ENCODE measurements around the gene MYO1G.

MYO1G gene

GRCh38 chr7:44969049-44969700 lies 9.6 kb downstream of the MYO1G start:
- TF ChIP-seq CTCF (IDR thresholded peaks at IDR 0.05; ENCODE audit: insufficient read depth, low read length, poor library complexity, severe bottlenecking): no peak
- DNase-seq (ENCODE audit: extremely low read depth, insufficient read length): no peak
- Histone ChIP-seq H3K36me3 (ENCODE audit: control insufficient read depth, insufficient read depth, low read length) (peaks cover 84% of the 10 kb centered on the region), H3K27me3 (replicated peaks; ENCODE audit: control insufficient read depth, insufficient read depth, low read length) (no peaks in the 10 kb centered on the region), H3K4me3 (replicated peaks; ENCODE audit: low read depth, low read length) (no peak overlapping the region)

GRCh38 chr7:44967571-44968446 lies 11.0 kb downstream of the MYO1G start:
- TF ChIP-seq CTCF (IDR thresholded peaks at IDR 0.05; ENCODE audit: insufficient read depth, low read length, poor library complexity, severe bottlenecking): peak; percentile 22
- Histone ChIP-seq H3K36me3 (ENCODE audit: control insufficient read depth, insufficient read depth, low read length) (peaks cover 75% of the 10 kb centered on the region), H3K27me3 (replicated peaks; ENCODE audit: control insufficient read depth, insufficient read depth, low read length) (no peaks in the 10 kb centered on the region), H3K4me3 (replicated peaks; ENCODE audit: low read depth, low read length) (no peak overlapping the region)
- DNase-seq (ENCODE audit: extremely low read depth, insufficient read length): no peak

GRCh38 chr7:44966731-44967538 lies 11.9 kb downstream of the MYO1G start:
- TF ChIP-seq CTCF (IDR thresholded peaks at IDR 0.05; ENCODE audit: insufficient read depth, low read length, poor library complexity, severe bottlenecking): no peak
- no peaks in the 10 kb centered on the region for H3K27me3 ChIP-seq (replicated peaks; ENCODE audit: control insufficient read depth, insufficient read depth, low read length)
- peaks cover 68% of the 10 kb centered on the region for H3K36me3 ChIP-seq (ENCODE audit: control insufficient read depth, insufficient read depth, low read length)
- DNase-seq (ENCODE audit: extremely low read depth, insufficient read length): no peak
- H3K4me3 ChIP-seq (replicated peaks; ENCODE audit: low read depth, low read length): no peak overlapping the region

GRCh38 chr7:44965937-44966730 lies 12.7 kb downstream of the MYO1G start:
- no peak for TF ChIP-seq CTCF (IDR thresholded peaks at IDR 0.05; ENCODE audit: insufficient read depth, low read length, poor library complexity, severe bottlenecking)
- Histone ChIP-seq H3K36me3 (ENCODE audit: control insufficient read depth, insufficient read depth, low read length) (peaks cover 63% of the 10 kb centered on the region), H3K4me3 (replicated peaks; ENCODE audit: low read depth, low read length) (no peak overlapping the region), H3K27me3 (replicated peaks; ENCODE audit: control insufficient read depth, insufficient read depth, low read length) (no peaks in the 10 kb centered on the region)
- DNase-seq (ENCODE audit: extremely low read depth, insufficient read length): no peak

GRCh38 chr7:44965441-44965903 lies 13.3 kb downstream of the MYO1G start:
- no peak overlapping the region for H3K4me3 ChIP-seq (replicated peaks; ENCODE audit: low read depth, low read length)
- DNase-seq (ENCODE audit: extremely low read depth, insufficient read length): no peak
- H3K36me3 ChIP-seq (ENCODE audit: control insufficient read depth, insufficient read depth, low read length): peaks cover 57% of the 10 kb centered on the region
- H3K27me3 ChIP-seq (replicated peaks; ENCODE audit: control insufficient read depth, insufficient read depth, low read length): no peaks in the 10 kb centered on the region
- TF ChIP-seq CTCF (IDR thresholded peaks at IDR 0.05; ENCODE audit: insufficient read depth, low read length, poor library complexity, severe bottlenecking): no peak
